K562 (cell line): Measurements from ENCODE around the gene KRTAP5-7. TPM values are rescaled to one million over a fixed set of nuclear protein-coding genes. Genes with fewer than 3 reads are reported as not detected.

Experiments used
- ATAC-seq: fragments of 200-7000 bp; cut with Tn5 transposase; 3 replicates; pipeline ENCODE4 v1.9.1; 2020; ENCODE audit warnings: moderate library complexity
- BruUV-seq: library from RNA; stranded (reverse); fragments of 400-500 nt; replicated peaks from 2 replicates; lab custom pipeline; 2021; lab: Mats Ljungman, UMichigan
- CTCF ChIA-PET: fragments of 300-600 bp; formaldehyde crosslinking; extraction: SDS; loops from one replicate; lab custom pipeline; 2021; ENCODE audit warnings: low intra/inter-chr PET ratio; lab: Yijun Ruan, JAX
- POLR2A ChIA-PET: fragments of 300-600, 350-650 bp; sonication (Branson Sonifier 250); formaldehyde crosslinking; extraction: SDS; loops from one replicate; lab custom pipeline; 2021; ENCODE audit warnings: antibody characterized with exemption, inconsistent platforms; lab: Yijun Ruan, JAX
- DNase-seq, 4 experiments: peaks; one replicate each; pipeline versions ENCODE4 v3.0.0 to v3.0.0-alpha.2; 2011 to 2018; ENCODE audit warnings: low spot score in 3 of 4, mixed read lengths in 3 of 4; ENCODE audit errors: extremely low read depth in 1 of 4
- FAIRE-seq: peaks from 2 replicates; lab custom pipeline; 2011; peaks lifted over from hg19 to GRCh38; lab: Jason Lieb, UNC
- H2AFZ ChIP-seq: 2 replicates; pipeline ENCODE4 v1.6.0; 2011; ENCODE audit warnings: low read depth, low read length, control low read depth, inconsistent platforms
- H3K27ac ChIP-seq: fragments of 200-600 bp; 3 replicates; pipeline ENCODE4 v1.8.0; 2011; ENCODE audit warnings: low read depth, mild to moderate bottlenecking, control low read depth, inconsistent platforms, low read length, moderate library complexity, mixed read lengths; ENCODE audit errors: extremely low read depth
- H3K27me3 ChIP-seq, 2 experiments: fragments of 300-600 bp in 1 of 2; 2 replicates in 1 of 2; 3 replicates in 1 of 2; pipeline versions ENCODE4 v1.6.0 to v1.8.0; 2011; ENCODE audit warnings: inconsistent platforms in 2 of 2, low read length in 2 of 2, mild to moderate bottlenecking in 1 of 2, mixed read lengths in 1 of 2, moderate library complexity in 1 of 2; ENCODE audit not compliant: control insufficient read depth in 2 of 2, insufficient read depth in 2 of 2
- H3K36me3 ChIP-seq: fragments of 300-600 bp; 3 replicates; pipeline ENCODE4 v1.8.0; 2011; ENCODE audit warnings: mild to moderate bottlenecking, low read length, inconsistent platforms; ENCODE audit not compliant: control insufficient read depth, insufficient read depth
- H3K4me1 ChIP-seq, 2 experiments: fragments of 200-600 bp in 1 of 2; replicated peaks in 1 of 2; 2 replicates in 1 of 2; 3 replicates in 1 of 2; pipeline versions ENCODE4 v1.5.1 to v1.8.0; 2011; ENCODE audit warnings: inconsistent platforms in 2 of 2, low read length in 2 of 2, mild to moderate bottlenecking in 1 of 2, mixed read lengths in 1 of 2, moderate library complexity in 1 of 2; ENCODE audit not compliant: control insufficient read depth in 2 of 2, insufficient read depth in 2 of 2
- H3K4me2 ChIP-seq: 2 replicates; pipeline ENCODE4 v1.6.1; 2011; ENCODE audit warnings: low read length, control low read depth, inconsistent platforms, mixed read lengths; ENCODE audit not compliant: insufficient read depth
- H3K4me3 ChIP-seq: fragments of 200-600 bp; sonication (generic), shearing (Covaris generic); 2 replicates; pipeline ENCODE4 v1.5.1; 2016; ENCODE audit warnings: control low read depth, inconsistent platforms
- H3K79me2 ChIP-seq: fragments of 200-600 bp; 3 replicates; pipeline ENCODE4 v1.8.0; 2011; ENCODE audit warnings: low read length, inconsistent platforms; ENCODE audit not compliant: control insufficient read depth, insufficient read depth
- H3K9ac ChIP-seq, 2 experiments: 2 replicates each; pipeline versions ENCODE4 v1.6.0 to v1.6.1; 2011; ENCODE audit warnings: low read depth in 2 of 2, low read length in 2 of 2, control low read depth in 1 of 2, inconsistent platforms in 1 of 2, mild to moderate bottlenecking in 1 of 2, mixed read lengths in 1 of 2; ENCODE audit not compliant: insufficient read depth in 1 of 2
- H3K9me1 ChIP-seq: one replicate; pipeline ENCODE4 v1.6.0; 2011; ENCODE audit warnings: inconsistent platforms, mild to moderate bottlenecking, low read length, moderate library complexity; ENCODE audit not compliant: control insufficient read depth, insufficient read depth
- H3K9me3 ChIP-seq: replicated peaks from 2 replicates; pipeline ENCODE4 v1.5.1; 2011; ENCODE audit warnings: low read depth, low read length, inconsistent platforms; ENCODE audit not compliant: control insufficient read depth, insufficient read depth
- H4K20me1 ChIP-seq: replicated peaks from 2 replicates; pipeline ENCODE4 v1.6.1; 2011; ENCODE audit warnings: low read length, inconsistent platforms, mixed read lengths; ENCODE audit not compliant: control insufficient read depth, insufficient read depth
- CBX2 ChIP-seq: fragments of 200-600 bp; sonication (generic); IDR thresholded peaks from one replicate; pipeline ENCODE4 v1.6.1; 2012; ENCODE audit warnings: mild to moderate bottlenecking, low read length, inconsistent platforms; ENCODE audit not compliant: insufficient read depth, poor library complexity, severe bottlenecking
- EP400 ChIP-seq: fragments of 450-650 bp; IDR thresholded peaks from 2 replicates; pipeline ENCODE4 v1.6.1; 2017; ENCODE audit warnings: antibody characterized with exemption, mild to moderate bottlenecking, moderate library complexity
- SETDB1 ChIP-seq: IDR thresholded peaks from one replicate; pipeline ENCODE4 v1.6.1; 2012; ENCODE audit warnings: low read length, control low read depth, inconsistent platforms
- SMC3 ChIP-seq: conservative IDR thresholded peaks from 2 replicates; pipeline ENCODE4 v1.6.1; 2011; ENCODE audit warnings: low read depth, low read length, improper control_type of control experiment; ENCODE audit not compliant: insufficient read depth
- ZBTB43 ChIP-seq: sonication (generic); formaldehyde crosslinking; IDR thresholded peaks from 2 replicates; pipeline ENCODE4 v1.8.0; 2023; ENCODE audit warnings: mild to moderate bottlenecking, missing genetic modification reagents
- WGBS: fragments of 100-300 bp; shearing (Covaris generic); methylation state at CpG from one replicate; pipeline ENCODE4 v1.1.6; 2016; ENCODE audit warnings: low coverage, mixed read lengths; ENCODE audit not compliant: insufficient coverage; ENCODE audit errors: missing lambda C conversion rate; 5-methylcytosine and 5-hydroxymethylcytosine counted together
- in situ Hi-C: fragments of 300-500 bp; cut with MboI; formaldehyde crosslinking; loops from 4 replicates; pipeline ENCODE4 v1.15.0; 2018; ENCODE audit warnings: inconsistent platforms, mixed read lengths
- intact Hi-C: fragments of 100-400 bp; cut with micrococcal nuclease; formaldehyde crosslinking; loops from 2 replicates; pipeline ENCODE4 v1.14.2; 2022
- polyA plus RNA-seq, 8 experiments: library from polyadenylated mRNA; depleted of rRNA in 4 of 8; stranded (reverse) in 5 of 8; unstranded in 3 of 8; fragments of >200 nt; fragmentation: Nextera tagmentation in 2 of 8; fragmentation: Illumina TruSeq in 1 of 8; extraction: Ambion mirVana in 2 of 8; extraction: Trizol in 1 of 8; gene quantifications; 2 replicates each; pipeline versions ENCODE4 v1.2.1 to v1.2.3, GENCODE V29; 2011 to 2014; ENCODE audit warnings: inconsistent platforms in 1 of 8, missing spikeins in 1 of 8
- total RNA-seq, 7 experiments: library from RNA; depleted of rRNA in 6 of 7; stranded (reverse); fragments of >200 nt in 6 of 7; fragmentation: Illumina TruSeq in 2 of 7; extraction: Trizol in 2 of 7; gene quantifications; 2 replicates each; pipeline versions ENCODE4 v1.2.1 to v1.2.3, GENCODE V29; 2011 to 2021; ENCODE audit warnings: low replicate concordance in 1 of 7
- TF ChIP-seq, protein P1 (sequence below), 2 experiments: fragments of 250-450 bp in 1 of 2; fragments of 450-650 bp in 1 of 2; sonication (Bioruptor Pico) in 1 of 2; IDR thresholded peaks; 2 replicates each; pipeline versions ENCODE4 v1.6.1 to v1.8.0; 2016 to 2021; ENCODE audit warnings: mild to moderate bottlenecking in 2 of 2, moderate library complexity in 2 of 2, missing compliant biosample characterization in 1 of 2, missing genetic modification characterization in 1 of 2
- TF ChIP-seq, protein P2 (sequence below): fragments of 450-650 bp; IDR thresholded peaks from 2 replicates; pipeline ENCODE4 v1.6.1; 2018; ENCODE audit not compliant: partially characterized antibody
- TF ChIP-seq, protein P3 (sequence below): fragments of 250-450 bp; sonication (Bioruptor Pico); IDR thresholded peaks from 2 replicates; pipeline ENCODE4 v1.8.0; 2021; ENCODE audit warnings: borderline replicate concordance, mild to moderate bottlenecking, moderate library complexity; ENCODE audit not compliant: poor library complexity, severe bottlenecking

Gene KRTAP5-7
- total and polyA plus RNA-seq, 9 of the 15 experiments (the other 6 are each of a cell fraction or from before 2014, with no cell fraction given) = not detected

GRCh38 chr11:71504531-71504930 lies 22.5 kb upstream of the KRTAP5-7 start (continued):
- no peak for TF ChIP-seq EP400
- TF ChIP-seq, protein P1, sequence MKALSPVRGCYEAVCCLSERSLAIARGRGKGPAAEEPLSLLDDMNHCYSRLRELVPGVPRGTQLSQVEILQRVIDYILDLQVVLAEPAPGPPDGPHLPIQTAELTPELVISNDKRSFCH (CRISPR knock-in tag; IDR thresholded peaks at IDR 0.05) = no peak
- TF ChIP-seq, protein P1 (tag; IDR thresholded peaks at IDR 0.05) = no peak
- TF ChIP-seq, all 486 proteins: peak for 2

- Histone ChIP-seq H3K9ac (no peak overlapping the region), H2AFZ (no peak overlapping the region), H3K27ac (no peak overlapping the region), H3K27me3 (no peaks in the 10 kb centered on the region), H3K36me3 (0 out of 3 replicates have a peak, but pooled peaks cover 3% of the 10 kb centered on the region), H3K4me2 (no peak overlapping the region), H3K9me3 (0 out of 2 replicates have a peak, but pooled peaks cover 1% of the 10 kb centered on the region), H3K4me1 (no peaks in the 10 kb centered on the region), H3K9me1 (no peaks in the 10 kb centered on the region), H3K79me2 (no peaks in the 10 kb centered on the region), H3K4me3 (no peak overlapping the region), H4K20me1 (no peaks in the 10 kb centered on the region)
- TF ChIP-seq, protein P2, sequence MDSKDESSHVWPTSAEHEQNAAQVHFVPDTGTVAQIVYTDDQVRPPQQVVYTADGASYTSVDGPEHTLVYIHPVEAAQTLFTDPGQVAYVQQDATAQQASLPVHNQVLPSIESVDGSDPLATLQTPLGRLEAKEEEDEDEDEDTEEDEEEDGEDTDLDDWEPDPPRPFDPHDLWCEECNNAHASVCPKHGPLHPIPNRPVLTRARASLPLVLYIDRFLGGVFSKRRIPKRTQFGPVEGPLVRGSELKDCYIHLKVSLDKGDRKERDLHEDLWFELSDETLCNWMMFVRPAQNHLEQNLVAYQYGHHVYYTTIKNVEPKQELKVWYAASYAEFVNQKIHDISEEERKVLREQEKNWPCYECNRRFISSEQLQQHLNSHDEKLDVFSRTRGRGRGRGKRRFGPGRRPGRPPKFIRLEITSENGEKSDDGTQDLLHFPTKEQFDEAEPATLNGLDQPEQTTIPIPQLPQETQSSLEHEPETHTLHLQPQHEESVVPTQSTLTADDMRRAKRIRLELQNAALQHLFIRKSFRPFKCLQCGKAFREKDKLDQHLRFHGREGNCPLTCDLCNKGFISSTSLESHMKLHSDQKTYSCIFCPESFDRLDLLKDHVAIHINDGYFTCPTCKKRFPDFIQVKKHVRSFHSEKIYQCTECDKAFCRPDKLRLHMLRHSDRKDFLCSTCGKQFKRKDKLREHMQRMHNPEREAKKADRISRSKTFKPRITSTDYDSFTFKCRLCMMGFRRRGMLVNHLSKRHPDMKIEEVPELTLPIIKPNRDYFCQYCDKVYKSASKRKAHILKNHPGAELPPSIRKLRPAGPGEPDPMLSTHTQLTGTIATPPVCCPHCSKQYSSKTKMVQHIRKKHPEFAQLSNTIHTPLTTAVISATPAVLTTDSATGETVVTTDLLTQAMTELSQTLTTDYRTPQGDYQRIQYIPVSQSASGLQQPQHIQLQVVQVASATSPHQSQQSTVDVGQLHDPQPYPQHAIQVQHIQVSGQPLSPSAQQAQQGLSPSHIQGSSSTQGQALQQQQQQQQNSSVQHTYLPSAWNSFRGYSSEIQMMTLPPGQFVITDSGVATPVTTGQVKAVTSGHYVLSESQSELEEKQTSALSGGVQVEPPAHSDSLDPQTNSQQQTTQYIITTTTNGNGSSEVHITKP = no peak
- TF ChIP-seq CBX2 (no peak), SETDB1 (no peak), SMC3 (no peak), ZBTB43 (CRISPR knock-in tag) (no peak)
- TF ChIP-seq, protein P3, sequence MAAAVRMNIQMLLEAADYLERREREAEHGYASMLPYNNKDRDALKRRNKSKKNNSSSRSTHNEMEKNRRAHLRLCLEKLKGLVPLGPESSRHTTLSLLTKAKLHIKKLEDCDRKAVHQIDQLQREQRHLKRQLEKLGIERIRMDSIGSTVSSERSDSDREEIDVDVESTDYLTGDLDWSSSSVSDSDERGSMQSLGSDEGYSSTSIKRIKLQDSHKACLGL (CRISPR knock-in tag) = no peak
- DNase-seq (no peak), FAIRE-seq (no peak), ATAC-seq (no peak)
- no TSS peak for BruUV-seq
- POLR2A ChIA-PET = no interaction called here
- intact Hi-C loops (no loop called here), in situ Hi-C loops (no loop called here)
- 80% methylated on average over 2 of the region's 2 CpGs for WGBS
- CTCF ChIA-PET = no interaction called here
These were observed 22.1 kb upstream of the KRTAP5-7 start for GRCh38 chr11:71505001-71505400.
